ENCODE measurements around the gene ALDOA.

Gene ALDOA

GRCh38 chr16:30104492-30104891 is 38.9 kb downstream of the ALDOA start:
- ChIA-PET POLR2A (no interaction called here), CTCF (interaction anchor here (4.1 to 7.4 kb wide), 2 partner anchors 8 to 12 kb away, joined by 33 to 82 read pairs; partner anchors contain the start of genes GDPD3 and TBX6)
- TF ChIP-seq CTCF (IDR thresholded peaks at IDR 0.05; ENCODE audit: insufficient read depth, low read length, missing control alignments) = no peak
- DNase-seq (ENCODE audit: low read depth, low spot score) = no peak
- H3K4me3 ChIP-seq (ENCODE audit: low read depth, low read length) = no peak overlapping the region

GRCh38 chr16:30108059-30108850 is 42.7 kb downstream of the ALDOA start:
- TF ChIP-seq CTCF (IDR thresholded peaks at IDR 0.05; ENCODE audit: insufficient read depth, low read length, missing control alignments) = no peak
- no peak for DNase-seq (ENCODE audit: low read depth, low spot score)
- no peak overlapping the region for H3K4me3 ChIP-seq (ENCODE audit: low read depth, low read length)
- ChIA-PET CTCF (no interaction called here), POLR2A (no interaction called here)

GRCh38 chr16:30110661-30111060 is 45.1 kb downstream of the ALDOA start:
- no peak for TF ChIP-seq CTCF (IDR thresholded peaks at IDR 0.05; ENCODE audit: insufficient read depth, low read length, missing control alignments)
- POLR2A ChIA-PET = no interaction called here
- no peak overlapping the region for H3K4me3 ChIP-seq (ENCODE audit: low read depth, low read length)
- DNase-seq (ENCODE audit: low read depth, low spot score) = no peak
- CTCF ChIA-PET = interaction anchor here (0.6 to 6.6 kb wide), 7 partner anchors 9 to 68 kb away, joined by 3 to 82 read pairs (median 4); partner anchors contain the start of gene TBX6

- H3K4me3 ChIP-seq (ENCODE audit: low read depth, low read length) = no peak overlapping the region
- TF ChIP-seq CTCF (IDR thresholded peaks at IDR 0.05; ENCODE audit: insufficient read depth, low read length, missing control alignments) = peak; percentile 75
- no peak for DNase-seq (ENCODE audit: low read depth, low spot score)
- ChIA-PET CTCF (interaction anchor here (0.8 to 6.6 kb wide), 14 partner anchors 8 to 307 kb away, joined by 3 to 82 read pairs (median 4); partner anchors contain the start of genes TBX6 and YPEL3), POLR2A (no interaction called here)
These were observed 46.9 kb downstream of the ALDOA start for GRCh38 chr16:30112197-30113030.

- POLR2A ChIA-PET = no interaction called here
- DNase-seq (ENCODE audit: low read depth, low spot score) = no peak
- CTCF ChIA-PET = interaction anchor here (1.0 to 6.6 kb wide), 9 partner anchors 8 to 297 kb away, joined by 3 to 82 read pairs (median 6); no protein-coding TSS in a partner anchor
These were observed 47.6 kb downstream of the ALDOA start, which contains the start of gene GDPD3 for GRCh38 chr16:30113031-30113710. TSS of gene GDPD3 (minus strand) at chr16:30113537. CDS start at chr16:30113478, 59 bp downstream.

More at GRCh38 chr16:30113031-30113710, 47.6 kb downstream of the ALDOA start, which contains the start of gene GDPD3:
- no peak within 1 kb of the TSS for H3K4me3 ChIP-seq (ENCODE audit: low read depth, low read length)
- TF ChIP-seq CTCF (IDR thresholded peaks at IDR 0.05; ENCODE audit: insufficient read depth, low read length, missing control alignments) = no peak

Data from AG04449 (cell line).